ENCODE measurements around the gene UBE2L3.

The UBE2L3 gene

GRCh38 chr22:21666786-21667185, 99.3 kb downstream of the UBE2L3 start:
- TF ChIP-seq CTCF (IDR thresholded peaks at IDR 0.05; ENCODE audit: low read depth, low read length) = no peak
- H3K4me3 ChIP-seq (ENCODE audit: low read depth, low read length) = peak overlapping the region; percentile 81

- no peak overlapping the region for H3K4me3 ChIP-seq (ENCODE audit: low read depth, low read length)
Measured at GRCh38 chr22:21669026-21669425, 101.5 kb downstream of the UBE2L3 start.

GRCh38 chr22:21672107-21672629, 104.7 kb downstream of the UBE2L3 start:
- no peak for TF ChIP-seq CTCF (IDR thresholded peaks at IDR 0.05; ENCODE audit: low read depth, low read length)

More at GRCh38 chr22:21669026-21669425, 101.5 kb downstream of the UBE2L3 start:
- TF ChIP-seq CTCF (IDR thresholded peaks at IDR 0.05; ENCODE audit: low read depth, low read length) = no peak

More at GRCh38 chr22:21672107-21672629, 104.7 kb downstream of the UBE2L3 start:
- no peak overlapping the region for H3K4me3 ChIP-seq (ENCODE audit: low read depth, low read length)

Measured in WI38 (cell line).